ENCODE data around the gene IFNGR1.

The IFNGR1 gene

DNA sequence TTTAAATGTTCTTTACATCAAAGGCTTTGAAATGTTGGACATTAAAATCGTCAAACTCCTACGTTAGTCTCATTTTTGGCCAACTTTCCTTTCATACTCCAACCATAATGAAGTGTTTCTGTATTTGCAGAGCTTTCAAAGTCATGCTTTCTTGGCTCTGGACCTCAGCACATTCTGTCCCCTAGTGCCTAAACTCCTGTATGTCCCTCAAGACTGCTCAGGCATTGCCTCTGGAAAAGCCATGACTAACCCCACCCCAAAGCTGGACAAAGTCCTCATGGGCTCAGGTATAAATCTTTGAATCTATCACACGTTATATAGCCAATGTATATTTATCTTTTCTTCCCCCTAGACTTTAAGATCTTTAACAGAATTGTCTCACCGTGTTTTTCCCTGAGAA is 18.9 kb downstream of the IFNGR1 start:
- ChIA-PET POLR2A (no interaction called here), CTCF (no interaction called here)
- TF ChIP-seq ZNF384 (IDR thresholded peaks at IDR 0.05) = no peak
- TF ChIP-seq L3MBTL2 (conservative IDR thresholded peaks at IDR 0.05) = no peak
- no peak for TF ChIP-seq CTBP1 (IDR thresholded peaks at IDR 0.05; ENCODE audit: borderline replicate concordance)
- TF ChIP-seq FOXM1 (IDR thresholded peaks at IDR 0.05; ENCODE audit: borderline replicate concordance) = no peak
- no peak for TF ChIP-seq FOXA1 (IDR thresholded peaks at IDR 0.05)
- no peak for TF ChIP-seq ELF4 (IDR thresholded peaks at IDR 0.05)
- no peak for TF ChIP-seq SUZ12 (IDR thresholded peaks at IDR 0.05)
- TF ChIP-seq NFRKB (IDR thresholded peaks at IDR 0.05) = no peak
- no peak for TF ChIP-seq ARNT (IDR thresholded peaks at IDR 0.05)
- no peak for TF ChIP-seq BHLHE40 (IDR thresholded peaks at IDR 0.05; ENCODE audit: borderline replicate concordance)
- DNase-seq (ENCODE audit: extremely low spot score) = no peak

DNA sequence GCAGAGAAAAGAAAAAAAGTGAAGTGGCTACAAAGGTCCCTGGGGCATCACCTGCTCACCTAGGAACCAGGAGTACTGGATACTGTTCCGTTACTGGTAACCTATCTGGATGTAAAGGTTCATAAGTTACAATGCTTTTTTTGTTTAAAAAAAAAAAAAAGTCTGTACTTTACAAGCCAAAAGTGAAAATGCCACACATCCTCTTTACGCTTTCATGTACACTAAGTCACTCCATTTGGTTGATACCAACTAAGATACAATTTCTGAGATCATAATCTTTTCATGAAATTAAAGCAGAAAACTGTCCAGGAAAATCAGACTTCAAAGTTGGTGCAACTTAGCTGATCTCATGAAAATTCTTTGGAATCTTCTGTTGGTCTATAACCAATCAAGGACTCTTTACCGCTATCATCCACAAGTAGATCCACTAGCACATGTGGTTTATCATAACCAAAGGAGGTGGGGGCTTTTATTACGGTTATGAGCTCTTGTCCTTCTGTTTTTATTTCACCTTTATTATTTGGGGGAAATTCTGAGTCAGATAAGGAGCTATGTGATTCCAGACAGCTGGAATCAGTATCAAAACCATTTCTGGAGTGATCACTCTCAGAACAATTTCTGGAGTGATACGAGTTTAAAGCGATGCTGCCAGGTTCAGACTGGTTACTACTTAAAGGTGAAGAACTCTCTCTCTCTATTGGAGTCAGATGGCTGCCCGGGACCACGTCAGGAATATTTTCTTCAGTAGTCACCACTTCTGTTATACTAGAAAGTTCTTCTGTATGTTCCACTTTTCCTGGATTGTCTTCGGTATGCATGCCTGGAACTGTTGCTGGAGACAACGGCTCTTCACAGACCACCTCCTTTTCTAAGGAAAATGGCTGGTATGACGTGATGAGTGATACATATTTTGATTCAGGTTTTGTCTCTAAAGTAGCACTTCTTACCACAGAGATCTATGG is 21.2 kb downstream of the IFNGR1 start:
- TF ChIP-seq FOXA1 (IDR thresholded peaks at IDR 0.05) = no peak
- no peak for TF ChIP-seq NFRKB (IDR thresholded peaks at IDR 0.05)
- TF ChIP-seq HDGF (IDR thresholded peaks at IDR 0.05; ENCODE audit: borderline replicate concordance) = no peak
- TF ChIP-seq, protein P1, sequence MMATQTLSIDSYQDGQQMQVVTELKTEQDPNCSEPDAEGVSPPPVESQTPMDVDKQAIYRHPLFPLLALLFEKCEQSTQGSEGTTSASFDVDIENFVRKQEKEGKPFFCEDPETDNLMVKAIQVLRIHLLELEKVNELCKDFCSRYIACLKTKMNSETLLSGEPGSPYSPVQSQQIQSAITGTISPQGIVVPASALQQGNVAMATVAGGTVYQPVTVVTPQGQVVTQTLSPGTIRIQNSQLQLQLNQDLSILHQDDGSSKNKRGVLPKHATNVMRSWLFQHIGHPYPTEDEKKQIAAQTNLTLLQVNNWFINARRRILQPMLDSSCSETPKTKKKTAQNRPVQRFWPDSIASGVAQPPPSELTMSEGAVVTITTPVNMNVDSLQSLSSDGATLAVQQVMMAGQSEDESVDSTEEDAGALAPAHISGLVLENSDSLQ (IDR thresholded peaks at IDR 0.05) = no peak
- no peak for TF ChIP-seq TARDBP (IDR thresholded peaks at IDR 0.05)
- no peak for TF ChIP-seq L3MBTL2 (conservative IDR thresholded peaks at IDR 0.05)
- no peak for TF ChIP-seq LEF1 (IDR thresholded peaks at IDR 0.05; ENCODE audit: borderline replicate concordance)
- TF ChIP-seq SUZ12 (IDR thresholded peaks at IDR 0.05) = no peak
- no peak for TF ChIP-seq SP1 (IDR thresholded peaks at IDR 0.05)
- no peak for TF ChIP-seq FOXM1 (IDR thresholded peaks at IDR 0.05; ENCODE audit: borderline replicate concordance)
- no peak for TF ChIP-seq CTBP1 (IDR thresholded peaks at IDR 0.05; ENCODE audit: borderline replicate concordance)
- TF ChIP-seq ELF4 (IDR thresholded peaks at IDR 0.05) = no peak
- no peak for TF ChIP-seq ZNF384 (IDR thresholded peaks at IDR 0.05)
- ChIA-PET POLR2A (no interaction called here), CTCF (no interaction called here)
- no peak for DNase-seq (ENCODE audit: extremely low spot score)

DNA sequence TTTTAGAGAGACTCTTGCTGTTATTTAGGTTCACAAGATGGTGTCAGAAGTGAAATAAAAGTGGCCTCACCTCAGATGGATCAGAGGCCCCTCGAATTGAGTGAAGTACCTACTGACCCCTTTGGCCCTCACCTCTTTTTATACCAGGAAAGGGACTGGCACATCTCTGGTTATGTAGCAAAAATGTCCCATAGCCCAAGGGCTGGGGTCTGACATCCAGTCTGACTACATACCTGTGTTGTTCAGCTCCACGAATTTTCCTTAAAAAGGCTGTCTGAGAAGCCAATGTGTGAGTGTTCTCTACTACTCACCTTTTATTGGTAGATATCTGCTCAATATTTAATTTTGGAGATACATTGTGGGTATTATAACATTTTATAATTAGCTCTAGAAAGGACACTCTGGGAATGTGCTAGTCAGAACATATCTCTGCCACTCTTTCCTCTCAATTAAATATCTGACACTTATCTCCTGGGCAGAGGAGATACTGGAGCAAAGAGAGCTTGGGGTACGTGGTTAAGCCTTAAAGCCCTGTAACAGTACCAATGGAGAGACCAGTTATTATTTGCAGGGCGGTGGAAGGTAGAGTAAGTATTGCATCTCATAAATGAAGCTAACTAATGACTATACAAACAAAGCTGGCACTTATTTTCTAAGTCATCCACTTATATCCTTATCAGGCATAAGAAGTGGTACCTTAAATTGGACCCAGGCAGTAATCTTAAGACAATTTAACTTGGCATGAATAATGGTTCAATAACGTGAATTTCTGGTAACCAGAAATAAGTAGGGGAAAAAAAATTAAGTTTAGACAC is 25.7 kb downstream of the IFNGR1 start:
- POLR2A ChIA-PET = no interaction called here

DNA sequence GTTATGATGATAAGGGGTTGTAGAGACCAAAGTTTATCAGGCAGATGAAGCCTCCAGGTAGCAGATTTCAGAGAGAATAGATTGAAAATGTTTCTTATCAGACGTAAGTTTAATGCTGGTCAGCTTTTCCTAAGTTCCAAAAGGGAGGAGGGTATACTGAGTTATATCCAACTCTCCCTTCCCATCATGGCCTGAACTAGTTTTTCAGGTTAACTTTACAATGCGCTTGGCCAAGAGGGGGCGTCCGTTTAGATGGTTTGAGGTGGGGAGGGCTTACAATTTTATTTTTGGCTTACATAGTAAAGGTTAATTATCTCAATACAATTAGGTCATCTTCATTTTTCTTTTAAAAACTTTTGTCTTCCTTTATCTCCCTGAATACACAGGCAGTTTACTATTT is 26.4 kb downstream of the IFNGR1 start:
- TF ChIP-seq, protein P1 (IDR thresholded peaks at IDR 0.05) = no peak
- no peak for TF ChIP-seq NFRKB (IDR thresholded peaks at IDR 0.05)
- no peak for TF ChIP-seq LEF1 (IDR thresholded peaks at IDR 0.05; ENCODE audit: borderline replicate concordance)
- TF ChIP-seq TARDBP (IDR thresholded peaks at IDR 0.05) = no peak
- TF ChIP-seq ARNT (IDR thresholded peaks at IDR 0.05) = no peak
- TF ChIP-seq SUZ12 (IDR thresholded peaks at IDR 0.05) = no peak
- no peak for TF ChIP-seq L3MBTL2 (conservative IDR thresholded peaks at IDR 0.05)
- DNase-seq (ENCODE audit: extremely low spot score) = no peak
- ChIA-PET CTCF (no interaction called here), POLR2A (no interaction called here)

More for the DNA sequence above, 25.7 kb downstream of the IFNGR1 start:
- TF ChIP-seq SUZ12 (IDR thresholded peaks at IDR 0.05) = no peak
- no peak for TF ChIP-seq ARNT (IDR thresholded peaks at IDR 0.05)
- no peak for TF ChIP-seq NFRKB (IDR thresholded peaks at IDR 0.05)
- no peak for TF ChIP-seq SP1 (IDR thresholded peaks at IDR 0.05)
- TF ChIP-seq BHLHE40 (IDR thresholded peaks at IDR 0.05; ENCODE audit: borderline replicate concordance) = no peak
- TF ChIP-seq CTBP1 (IDR thresholded peaks at IDR 0.05; ENCODE audit: borderline replicate concordance) = no peak
- TF ChIP-seq FOXA1 (IDR thresholded peaks at IDR 0.05) = no peak
- no peak for DNase-seq (ENCODE audit: extremely low spot score)
- CTCF ChIA-PET = no interaction called here

DNA sequence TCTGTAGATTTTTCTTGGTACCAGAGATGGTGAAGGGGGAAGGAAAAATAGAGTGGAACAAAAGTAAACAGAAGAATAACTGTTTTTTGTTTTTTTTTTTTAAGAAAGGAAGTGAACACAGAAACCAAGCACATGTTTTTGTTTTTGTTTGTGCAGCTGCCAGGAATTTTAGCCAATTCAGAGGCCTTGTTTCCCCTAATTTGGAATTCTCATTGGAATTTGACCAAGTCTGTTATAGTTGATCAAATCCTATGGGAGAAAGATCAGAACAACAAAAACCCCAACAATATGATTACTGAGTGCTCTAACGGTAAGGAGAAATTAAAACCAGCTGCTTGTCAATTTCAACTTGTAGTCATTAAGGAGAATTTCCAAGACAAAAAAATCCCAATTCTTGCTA is 27.5 kb downstream of the IFNGR1 start:
- CTCF ChIA-PET = no interaction called here
- no peak for DNase-seq (ENCODE audit: extremely low spot score)
- POLR2A ChIA-PET = no interaction called here
- TF ChIP-seq SUZ12 (IDR thresholded peaks at IDR 0.05) (no peak), FOXM1 (IDR thresholded peaks at IDR 0.05; ENCODE audit: borderline replicate concordance) (no peak), TARDBP (IDR thresholded peaks at IDR 0.05) (no peak), HDGF (IDR thresholded peaks at IDR 0.05; ENCODE audit: borderline replicate concordance) (no peak), ZNF384 (IDR thresholded peaks at IDR 0.05) (no peak), ELF4 (IDR thresholded peaks at IDR 0.05) (no peak)
- TF ChIP-seq, protein P1 (IDR thresholded peaks at IDR 0.05) = no peak

DNA sequence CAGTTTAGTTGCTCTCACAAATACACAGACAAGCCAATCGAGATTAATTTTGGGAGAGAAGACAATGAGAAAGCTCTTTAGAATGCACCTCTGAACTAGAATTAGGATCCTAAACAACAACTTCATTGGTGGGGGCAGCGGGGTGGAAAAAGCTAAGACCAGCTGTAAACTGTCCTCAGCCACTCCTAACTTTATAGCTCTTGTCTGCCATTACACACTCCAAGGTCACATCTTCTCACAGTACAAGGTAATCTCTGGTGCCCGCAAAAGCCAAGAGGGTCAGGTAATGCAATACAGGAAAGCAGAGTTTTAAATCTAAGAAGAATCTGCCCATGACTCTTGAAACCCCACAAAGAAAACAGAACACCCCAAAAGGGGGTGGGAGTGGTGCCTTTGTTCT is 27.9 kb downstream of the IFNGR1 start:
- no peak for DNase-seq (ENCODE audit: extremely low spot score)
- POLR2A ChIA-PET = no interaction called here
- no peak for TF ChIP-seq L3MBTL2 (conservative IDR thresholded peaks at IDR 0.05)
- no peak for TF ChIP-seq NFRKB (IDR thresholded peaks at IDR 0.05)
- no peak for TF ChIP-seq HDGF (IDR thresholded peaks at IDR 0.05; ENCODE audit: borderline replicate concordance)
- no peak for TF ChIP-seq ZNF384 (IDR thresholded peaks at IDR 0.05)
- no peak for TF ChIP-seq CTBP1 (IDR thresholded peaks at IDR 0.05; ENCODE audit: borderline replicate concordance)
- TF ChIP-seq, protein P1 (IDR thresholded peaks at IDR 0.05) = no peak
- TF ChIP-seq FOXM1 (IDR thresholded peaks at IDR 0.05; ENCODE audit: borderline replicate concordance) = no peak
- no peak for TF ChIP-seq BHLHE40 (IDR thresholded peaks at IDR 0.05; ENCODE audit: borderline replicate concordance)
- TF ChIP-seq FOXK2 (IDR thresholded peaks at IDR 0.05) = no peak
- TF ChIP-seq SUZ12 (IDR thresholded peaks at IDR 0.05) = no peak
- no peak for TF ChIP-seq ELF4 (IDR thresholded peaks at IDR 0.05)
- TF ChIP-seq SP1 (IDR thresholded peaks at IDR 0.05) = no peak
- TF ChIP-seq LEF1 (IDR thresholded peaks at IDR 0.05; ENCODE audit: borderline replicate concordance) = no peak
- TF ChIP-seq FOXA1 (IDR thresholded peaks at IDR 0.05) = no peak
- CTCF ChIA-PET = no interaction called here
